HL-60 (cell line): ENCODE measurements around the gene ALK.

Experiments
- DNase-seq, 2 experiments: peaks; one replicate each; pipeline ENCODE4 v3.0.0-alpha.2; 2010 to 2020; ENCODE audit warnings: low read depth in 1 of 2, low spot score in 1 of 2
- H3K27ac ChIP-seq: fragments of 250-450 bp; sonication (Bioruptor Pico); replicated peaks from 2 replicates; pipeline ENCODE4 v1.5.1; 2020; ENCODE audit warnings: mild to moderate bottlenecking, moderate library complexity
- H3K27me3 ChIP-seq: fragments of 250-450 bp; sonication (Bioruptor Pico); 2 replicates; pipeline ENCODE4 v1.5.1; 2021; ENCODE audit warnings: mild to moderate bottlenecking, moderate library complexity; ENCODE audit not compliant: insufficient read depth, poor library complexity, severe bottlenecking
- H3K4me3 ChIP-seq: replicated peaks from 2 replicates; pipeline ENCODE4 v1.5.1; 2011; ENCODE audit warnings: mild to moderate bottlenecking, control low read depth, low read length; ENCODE audit not compliant: insufficient read depth
- GABPA ChIP-seq: IDR thresholded peaks from 2 replicates; pipeline ENCODE4 v1.6.1; 2012; ENCODE audit warnings: low read depth
- POLR2AphosphoS5 ChIP-seq: IDR thresholded peaks from 2 replicates; pipeline ENCODE4 v1.6.1; 2012; ENCODE audit warnings: low read depth
- SPI1 ChIP-seq: IDR thresholded peaks from 2 replicates; pipeline ENCODE4 v1.6.1; 2012; ENCODE audit warnings: low read depth, mild to moderate bottlenecking, borderline replicate concordance
- TF ChIP-seq, protein P1 (sequence below): IDR thresholded peaks from 2 replicates; pipeline ENCODE4 v1.6.1; 2012; ENCODE audit warnings: low read depth; ENCODE audit not compliant: insufficient replicate concordance
- TF ChIP-seq, protein P2 (sequence below): IDR thresholded peaks from one replicate; pipeline ENCODE4 v1.5.1; 2011; ENCODE audit warnings: low read length, control low read depth, inconsistent platforms; ENCODE audit not compliant: insufficient read depth

The ALK gene

DNA sequence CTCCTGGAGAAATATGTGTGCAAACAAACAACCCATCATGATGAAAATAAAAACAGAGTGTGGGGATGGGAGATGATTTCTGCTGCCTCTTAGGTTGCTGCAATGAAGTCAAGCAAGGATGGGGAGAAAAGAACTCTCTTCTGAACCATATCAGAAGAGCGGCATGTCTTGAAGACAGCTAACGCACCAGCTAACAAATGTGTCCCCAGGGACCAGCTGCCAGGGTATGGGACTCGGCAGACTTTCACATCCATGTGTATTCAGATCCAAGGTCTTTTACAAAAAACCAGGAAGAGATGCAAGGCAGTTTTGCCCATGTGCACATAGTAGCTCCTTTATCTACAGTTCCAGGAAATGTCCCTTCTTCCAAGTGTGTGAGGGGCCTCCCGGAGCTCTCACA, 680.8 kb downstream of the ALK start:
- Histone ChIP-seq H3K27me3 (peaks cover 2% of the 10 kb centered on the region), H3K27ac (no peak overlapping the region), H3K4me3 (no peak overlapping the region)
- TF ChIP-seq, protein P1, sequence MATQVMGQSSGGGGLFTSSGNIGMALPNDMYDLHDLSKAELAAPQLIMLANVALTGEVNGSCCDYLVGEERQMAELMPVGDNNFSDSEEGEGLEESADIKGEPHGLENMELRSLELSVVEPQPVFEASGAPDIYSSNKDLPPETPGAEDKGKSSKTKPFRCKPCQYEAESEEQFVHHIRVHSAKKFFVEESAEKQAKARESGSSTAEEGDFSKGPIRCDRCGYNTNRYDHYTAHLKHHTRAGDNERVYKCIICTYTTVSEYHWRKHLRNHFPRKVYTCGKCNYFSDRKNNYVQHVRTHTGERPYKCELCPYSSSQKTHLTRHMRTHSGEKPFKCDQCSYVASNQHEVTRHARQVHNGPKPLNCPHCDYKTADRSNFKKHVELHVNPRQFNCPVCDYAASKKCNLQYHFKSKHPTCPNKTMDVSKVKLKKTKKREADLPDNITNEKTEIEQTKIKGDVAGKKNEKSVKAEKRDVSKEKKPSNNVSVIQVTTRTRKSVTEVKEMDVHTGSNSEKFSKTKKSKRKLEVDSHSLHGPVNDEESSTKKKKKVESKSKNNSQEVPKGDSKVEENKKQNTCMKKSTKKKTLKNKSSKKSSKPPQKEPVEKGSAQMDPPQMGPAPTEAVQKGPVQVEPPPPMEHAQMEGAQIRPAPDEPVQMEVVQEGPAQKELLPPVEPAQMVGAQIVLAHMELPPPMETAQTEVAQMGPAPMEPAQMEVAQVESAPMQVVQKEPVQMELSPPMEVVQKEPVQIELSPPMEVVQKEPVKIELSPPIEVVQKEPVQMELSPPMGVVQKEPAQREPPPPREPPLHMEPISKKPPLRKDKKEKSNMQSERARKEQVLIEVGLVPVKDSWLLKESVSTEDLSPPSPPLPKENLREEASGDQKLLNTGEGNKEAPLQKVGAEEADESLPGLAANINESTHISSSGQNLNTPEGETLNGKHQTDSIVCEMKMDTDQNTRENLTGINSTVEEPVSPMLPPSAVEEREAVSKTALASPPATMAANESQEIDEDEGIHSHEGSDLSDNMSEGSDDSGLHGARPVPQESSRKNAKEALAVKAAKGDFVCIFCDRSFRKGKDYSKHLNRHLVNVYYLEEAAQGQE = no peak
- TF ChIP-seq SPI1 (no peak), POLR2AphosphoS5 (no peak), GABPA (no peak)
- TF ChIP-seq, protein P2, sequence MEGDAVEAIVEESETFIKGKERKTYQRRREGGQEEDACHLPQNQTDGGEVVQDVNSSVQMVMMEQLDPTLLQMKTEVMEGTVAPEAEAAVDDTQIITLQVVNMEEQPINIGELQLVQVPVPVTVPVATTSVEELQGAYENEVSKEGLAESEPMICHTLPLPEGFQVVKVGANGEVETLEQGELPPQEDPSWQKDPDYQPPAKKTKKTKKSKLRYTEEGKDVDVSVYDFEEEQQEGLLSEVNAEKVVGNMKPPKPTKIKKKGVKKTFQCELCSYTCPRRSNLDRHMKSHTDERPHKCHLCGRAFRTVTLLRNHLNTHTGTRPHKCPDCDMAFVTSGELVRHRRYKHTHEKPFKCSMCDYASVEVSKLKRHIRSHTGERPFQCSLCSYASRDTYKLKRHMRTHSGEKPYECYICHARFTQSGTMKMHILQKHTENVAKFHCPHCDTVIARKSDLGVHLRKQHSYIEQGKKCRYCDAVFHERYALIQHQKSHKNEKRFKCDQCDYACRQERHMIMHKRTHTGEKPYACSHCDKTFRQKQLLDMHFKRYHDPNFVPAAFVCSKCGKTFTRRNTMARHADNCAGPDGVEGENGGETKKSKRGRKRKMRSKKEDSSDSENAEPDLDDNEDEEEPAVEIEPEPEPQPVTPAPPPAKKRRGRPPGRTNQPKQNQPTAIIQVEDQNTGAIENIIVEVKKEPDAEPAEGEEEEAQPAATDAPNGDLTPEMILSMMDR = no peak
- DNase-seq = no peak

DNA sequence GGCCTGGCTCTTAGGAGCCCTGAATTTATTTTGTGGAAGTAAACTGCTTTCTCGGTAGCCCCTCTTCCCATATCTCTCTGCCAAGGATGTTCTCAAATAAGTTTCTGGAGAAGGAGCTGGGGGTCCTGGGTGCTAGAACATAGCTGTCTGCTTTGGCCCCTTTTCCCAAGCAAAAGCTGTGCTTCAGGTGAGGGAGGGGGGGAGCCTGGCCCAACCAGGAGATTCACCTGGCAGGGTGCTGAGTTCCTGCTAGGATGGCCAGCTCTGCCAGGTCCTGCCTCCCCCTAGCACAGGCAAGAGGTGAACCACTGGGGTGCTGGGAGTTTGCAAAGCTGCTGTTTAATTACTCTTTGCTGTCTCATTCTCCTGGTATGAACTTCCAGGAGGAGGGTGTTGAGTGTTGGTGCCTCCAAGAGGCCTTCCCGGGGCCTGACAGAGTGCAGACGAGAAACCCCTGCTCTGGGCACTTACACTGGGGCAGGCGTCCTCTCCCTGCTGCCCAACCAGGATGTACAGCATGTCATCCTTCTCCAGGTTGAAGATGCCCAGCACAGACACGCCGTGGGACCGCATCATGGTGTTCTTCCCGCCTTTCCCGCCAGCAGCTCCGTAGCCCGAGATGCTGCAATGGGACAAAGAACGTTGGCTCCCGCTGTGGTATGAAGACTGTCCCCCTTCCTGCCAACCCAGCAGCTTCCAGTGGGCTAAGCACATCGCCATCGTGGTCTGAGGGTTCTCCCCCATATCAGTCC, 682.0 kb downstream of the ALK start:
- Histone ChIP-seq H3K27me3 (peaks cover 2% of the 10 kb centered on the region), H3K4me3 (no peak overlapping the region), H3K27ac (no peak overlapping the region)
- no peak for DNase-seq
- TF ChIP-seq, protein P1 = no peak
- no peak for TF ChIP-seq SPI1
- TF ChIP-seq, protein P2 = no peak

DNA sequence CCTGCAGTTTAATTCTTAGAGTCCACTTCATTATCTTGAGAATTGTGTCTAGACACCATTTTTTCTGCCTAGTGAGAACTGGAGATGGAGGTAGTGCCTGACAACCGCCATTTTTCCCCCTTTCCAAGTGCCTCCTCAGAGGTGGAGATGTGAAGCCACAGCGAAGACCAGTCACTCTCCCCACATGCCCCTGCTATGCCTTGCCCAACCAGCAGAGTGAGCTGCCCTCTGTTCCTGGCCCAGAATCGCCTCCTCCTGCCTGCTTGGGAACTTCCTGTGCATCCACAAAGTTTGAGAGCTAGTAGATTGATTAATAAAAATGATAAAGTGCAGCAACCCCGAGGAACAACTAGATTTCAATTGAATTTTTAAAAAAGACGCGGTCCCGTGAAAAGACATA, 682.9 kb downstream of the ALK start:
- DNase-seq = peak in 1 of 2 experiments; percentile 18
- H3K4me3 ChIP-seq = no peak overlapping the region
- H3K27me3 ChIP-seq = peaks cover 2% of the 10 kb centered on the region
- no peak overlapping the region for H3K27ac ChIP-seq
- TF ChIP-seq, protein P2 = peak; percentile 49
- no peak for TF ChIP-seq SPI1
- no peak for TF ChIP-seq POLR2AphosphoS5

DNA sequence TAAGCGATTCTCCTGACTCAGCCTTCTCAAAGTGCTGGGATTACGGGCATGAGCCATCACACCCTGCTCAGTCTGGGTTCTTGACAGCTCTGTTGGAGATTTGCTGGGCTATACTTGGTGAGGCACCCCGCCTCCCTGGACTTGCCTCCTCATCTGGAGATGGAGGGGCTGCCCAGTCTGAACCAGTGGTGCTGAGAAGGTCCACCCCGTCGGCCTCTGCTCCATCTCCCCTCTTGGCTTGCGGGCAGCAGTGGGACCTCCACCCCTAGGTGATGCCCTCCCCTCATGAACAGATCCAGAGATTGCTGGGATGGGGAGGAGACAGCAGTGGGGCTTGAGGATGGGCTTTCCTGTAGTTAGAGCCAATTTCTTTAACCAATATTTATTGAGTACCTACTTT, 685.3 kb downstream of the ALK start:
- H3K27ac ChIP-seq = no peak overlapping the region
- DNase-seq = no peak
- peaks cover 2% of the 10 kb centered on the region for H3K27me3 ChIP-seq
- no peak for TF ChIP-seq POLR2AphosphoS5
- H3K4me3 ChIP-seq = no peak overlapping the region
